ENCODE data around the gene OR4D1.
"Not testable (repeated sequence)": the region's sequence is repeated elsewhere in the genome, so short reads cannot be mapped to it uniquely, and the experiment has no call there.

The OR4D1 gene

GRCh38 chr17:58127846-58128245 lies 20.3 kb upstream of the OR4D1 start:
- Histone ChIP-seq H3K36me3 (replicated peaks) (no peaks in the 10 kb centered on the region), H3K4me3 (no peak overlapping the region), H3K4me1 (no peaks in the 10 kb centered on the region), H3K9me3 (no peaks in the 10 kb centered on the region), H3K27me3 (ENCODE audit: low read depth) (peaks cover 23% of the 10 kb centered on the region)
- in situ Hi-C loops (cut with MboI; ENCODE audit: low sequenced_read_pairs): no loop called here
- no peak for DNase-seq (ENCODE audit: low spot score in 2 of 2)

GRCh38 chr17:58132697-58133096 lies 15.5 kb upstream of the OR4D1 start:
- H3K9me3 ChIP-seq; DNase-seq (ENCODE audit: low spot score in 2 of 2); H3K4me1 ChIP-seq; H3K36me3 ChIP-seq (replicated peaks); H3K4me3 ChIP-seq; in situ Hi-C loops (cut with MboI; ENCODE audit: low sequenced_read_pairs): not testable (repeated sequence)
- peaks cover 17% of the 10 kb centered on the region; the same call in 1 of the 2 replicates for H3K27me3 ChIP-seq (ENCODE audit: low read depth)

- H3K4me1 ChIP-seq: no peaks in the 10 kb centered on the region
- DNase-seq (ENCODE audit: low spot score in 2 of 2): no peak
- no peaks in the 10 kb centered on the region for H3K36me3 ChIP-seq (replicated peaks)
- peaks cover 27% of the 10 kb centered on the region for H3K27me3 ChIP-seq (ENCODE audit: low read depth)
- in situ Hi-C loops (cut with MboI; ENCODE audit: low sequenced_read_pairs): no loop called here
- no peak overlapping the region for H3K4me3 ChIP-seq
- no peaks in the 10 kb centered on the region for H3K9me3 ChIP-seq
Observed at GRCh38 chr17:58136669-58137279, 11.4 kb upstream of the OR4D1 start.

GRCh38 chr17:58141505-58141904 lies 6.7 kb upstream of the OR4D1 start:
- Histone ChIP-seq H3K36me3 (replicated peaks) (no peaks in the 10 kb centered on the region), H3K4me1 (no peaks in the 10 kb centered on the region), H3K27me3 (ENCODE audit: low read depth) (peaks cover 26% of the 10 kb centered on the region), H3K4me3 (no peak overlapping the region), H3K9me3 (peaks cover 7% of the 10 kb centered on the region)
- in situ Hi-C loops (cut with MboI; ENCODE audit: low sequenced_read_pairs): no loop called here
- DNase-seq (ENCODE audit: low spot score in 2 of 2): no peak

GRCh38 chr17:58143335-58143734 lies 4.8 kb upstream of the OR4D1 start:
- H3K4me1 ChIP-seq; DNase-seq (ENCODE audit: low spot score in 2 of 2); H3K9me3 ChIP-seq; H3K4me3 ChIP-seq; in situ Hi-C loops (cut with MboI; ENCODE audit: low sequenced_read_pairs); H3K36me3 ChIP-seq (replicated peaks): not testable (repeated sequence)
- H3K27me3 ChIP-seq (ENCODE audit: low read depth): peaks cover 13% of the 10 kb centered on the region

- DNase-seq (ENCODE audit: low spot score in 2 of 2): no peak
- H3K27me3 ChIP-seq (ENCODE audit: low read depth): peaks cover 18% of the 10 kb centered on the region
- in situ Hi-C loops (cut with MboI; ENCODE audit: low sequenced_read_pairs): no loop called here
Observed at GRCh38 chr17:58144801-58145200, 3.4 kb upstream of the OR4D1 start.

DNA sequence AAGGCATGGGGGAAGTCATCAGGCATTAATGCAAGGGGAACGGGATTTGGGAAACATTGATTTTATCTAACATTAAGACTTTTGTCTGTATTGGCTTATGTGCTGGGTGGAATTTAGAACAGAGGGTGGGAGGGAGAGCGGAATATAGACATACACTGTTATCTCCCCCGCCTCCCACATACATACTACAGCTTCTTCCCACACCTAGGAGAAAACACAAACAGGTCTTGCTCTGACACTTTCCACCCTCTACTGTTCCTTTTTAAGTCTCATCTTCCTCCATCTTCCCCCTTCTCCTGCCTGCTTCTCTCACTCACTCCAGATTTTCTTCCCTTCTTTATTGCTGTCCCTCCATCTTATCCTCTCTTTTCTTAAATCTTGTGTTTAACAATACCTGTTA lies 425 bp downstream of the OR4D1 start:
- in situ Hi-C loops (cut with MboI; ENCODE audit: low sequenced_read_pairs): no loop called here
- Histone ChIP-seq H3K4me3 (no peak overlapping the region), H3K27me3 (ENCODE audit: low read depth) (peaks cover 30% of the 10 kb centered on the region), H3K4me1 (no peaks in the 10 kb centered on the region), H3K36me3 (replicated peaks) (no peaks in the 10 kb centered on the region), H3K9me3 (peaks cover 7% of the 10 kb centered on the region)
- no peak for DNase-seq (ENCODE audit: low spot score in 2 of 2)

More at GRCh38 chr17:58144801-58145200, 3.4 kb upstream of the OR4D1 start:
- peaks cover 7% of the 10 kb centered on the region for H3K9me3 ChIP-seq
- H3K4me1 ChIP-seq: no peaks in the 10 kb centered on the region
- H3K36me3 ChIP-seq (replicated peaks): no peaks in the 10 kb centered on the region
- no peak overlapping the region for H3K4me3 ChIP-seq

GRCh38 chr17:58150394-58150793 lies 2.2 kb downstream of the OR4D1 start:
- Histone ChIP-seq H3K9me3 (no peaks in the 10 kb centered on the region; the same call in 1 of the 2 replicates), H3K27me3 (ENCODE audit: low read depth) (peaks cover 35% of the 10 kb centered on the region), H3K36me3 (replicated peaks) (no peaks in the 10 kb centered on the region), H3K4me3 (no peak overlapping the region), H3K4me1 (no peaks in the 10 kb centered on the region)
- in situ Hi-C loops (cut with MboI; ENCODE audit: low sequenced_read_pairs): no loop called here
- no peak for DNase-seq (ENCODE audit: low spot score in 2 of 2)

DNA sequence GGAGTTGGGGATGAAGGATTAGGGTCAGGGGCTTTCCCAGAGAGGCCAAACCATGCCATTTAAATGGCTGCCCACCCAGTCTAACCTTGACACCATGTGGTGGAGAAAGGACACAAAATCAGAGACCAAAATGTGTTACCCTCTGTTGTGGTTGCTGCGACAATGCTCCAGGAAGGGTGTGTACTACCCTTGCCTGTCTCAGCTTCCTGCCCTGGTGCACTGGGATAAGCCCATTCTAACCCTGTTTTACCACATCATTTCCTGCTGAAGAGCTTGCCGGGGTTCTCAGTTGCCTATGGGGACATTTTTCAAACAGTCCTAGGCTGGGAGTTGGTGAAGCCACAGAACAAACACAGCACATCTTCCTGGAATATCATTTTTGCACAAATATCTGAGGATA lies 4.9 kb downstream of the OR4D1 start:
- in situ Hi-C loops (cut with MboI; ENCODE audit: low sequenced_read_pairs): no loop called here
- H3K4me3 ChIP-seq: no peak overlapping the region
- H3K9me3 ChIP-seq: no peaks in the 10 kb centered on the region
- peaks cover 45% of the 10 kb centered on the region for H3K27me3 ChIP-seq (ENCODE audit: low read depth)
- DNase-seq (ENCODE audit: low spot score in 2 of 2): no peak
- no peaks in the 10 kb centered on the region for H3K4me1 ChIP-seq
- no peaks in the 10 kb centered on the region for H3K36me3 ChIP-seq (replicated peaks)

GRCh38 chr17:58153671-58154070 lies 5.5 kb downstream of the OR4D1 start:
- Histone ChIP-seq H3K4me1 (no peaks in the 10 kb centered on the region), H3K27me3 (ENCODE audit: low read depth) (peaks cover 45% of the 10 kb centered on the region), H3K4me3 (no peak overlapping the region), H3K9me3 (no peaks in the 10 kb centered on the region), H3K36me3 (replicated peaks) (no peaks in the 10 kb centered on the region)
- in situ Hi-C loops (cut with MboI; ENCODE audit: low sequenced_read_pairs): no loop called here
- DNase-seq (ENCODE audit: low spot score in 2 of 2): no peak

GRCh38 chr17:58156839-58157803 lies 8.9 kb downstream of the OR4D1 start:
- Histone ChIP-seq H3K27me3 (ENCODE audit: low read depth) (peaks cover 25% of the 10 kb centered on the region), H3K4me1 (no peaks in the 10 kb centered on the region), H3K9me3 (no peaks in the 10 kb centered on the region), H3K4me3 (peak overlapping the region; percentile 17), H3K36me3 (replicated peaks) (no peaks in the 10 kb centered on the region)
- in situ Hi-C loops (cut with MboI; ENCODE audit: low sequenced_read_pairs): no loop called here
- DNase-seq (ENCODE audit: low spot score in 2 of 2): peak in 1 of 2 experiments; percentile 47

- no peaks in the 10 kb centered on the region for H3K4me1 ChIP-seq
- in situ Hi-C loops (cut with MboI; ENCODE audit: low sequenced_read_pairs): no loop called here
- no peaks in the 10 kb centered on the region for H3K9me3 ChIP-seq
- DNase-seq (ENCODE audit: low spot score in 2 of 2): no peak
- H3K36me3 ChIP-seq (replicated peaks): no peaks in the 10 kb centered on the region
- H3K27me3 ChIP-seq (ENCODE audit: low read depth): peaks cover 29% of the 10 kb centered on the region
- H3K4me3 ChIP-seq: no peak overlapping the region
Observed at GRCh38 chr17:58158181-58158580, 10.0 kb downstream of the OR4D1 start.

DNA sequence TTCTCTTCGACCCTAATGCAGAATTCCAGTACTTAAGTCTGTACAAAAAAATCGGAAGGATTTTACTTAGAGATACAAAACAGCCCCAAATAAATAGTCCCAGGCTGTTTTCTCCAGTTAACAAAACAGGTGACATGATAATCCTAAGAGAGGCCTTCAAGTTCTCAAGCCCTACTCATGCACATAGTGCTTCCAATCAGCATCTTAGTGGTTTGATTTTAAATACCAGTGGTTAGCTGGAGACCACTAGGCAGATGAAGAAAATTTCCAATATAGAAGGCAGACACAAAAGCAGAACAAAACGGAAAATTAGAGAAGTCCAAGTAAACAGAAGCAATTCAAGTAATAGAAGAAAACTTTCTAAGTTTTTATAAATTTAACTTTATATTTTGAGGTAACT lies 13.4 kb downstream of the OR4D1 start:
- Histone ChIP-seq H3K4me3 (no peak overlapping the region), H3K27me3 (ENCODE audit: low read depth) (peaks cover 24% of the 10 kb centered on the region), H3K9me3 (no peaks in the 10 kb centered on the region), H3K4me1 (no peaks in the 10 kb centered on the region), H3K36me3 (replicated peaks) (no peaks in the 10 kb centered on the region)
- in situ Hi-C loops (cut with MboI; ENCODE audit: low sequenced_read_pairs): no loop called here
- no peak for DNase-seq (ENCODE audit: low spot score in 2 of 2)

DNA sequence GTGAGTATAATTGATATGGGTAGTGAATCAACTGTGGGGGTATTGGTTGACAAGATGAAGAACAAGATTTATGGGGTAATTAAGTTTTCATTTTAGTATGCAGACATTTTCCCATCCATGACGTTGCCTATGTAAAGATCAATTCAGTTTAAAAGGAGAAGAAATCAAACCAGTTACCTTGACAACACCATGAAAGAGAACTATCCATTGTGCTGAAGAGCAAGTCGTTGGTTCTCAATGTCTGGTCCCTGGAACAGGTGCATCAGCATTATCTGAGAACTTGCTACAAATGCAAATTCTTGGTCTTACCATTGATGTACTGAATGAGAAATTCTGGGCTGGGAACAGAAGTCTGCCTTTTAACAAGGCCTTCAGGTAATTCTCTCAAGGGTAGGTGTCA lies 17.8 kb downstream of the OR4D1 start:
- Histone ChIP-seq H3K27me3 (ENCODE audit: low read depth) (peaks cover 43% of the 10 kb centered on the region), H3K36me3 (replicated peaks) (no peaks in the 10 kb centered on the region), H3K4me1 (no peaks in the 10 kb centered on the region), H3K4me3 (no peak overlapping the region), H3K9me3 (no peaks in the 10 kb centered on the region)
- in situ Hi-C loops (cut with MboI; ENCODE audit: low sequenced_read_pairs): no loop called here
- DNase-seq (ENCODE audit: low spot score in 2 of 2): no peak
